Measurements from ENCODE around the gene ADM2. TPM values are rescaled to one million over a fixed set of nuclear protein-coding genes. Genes with fewer than 3 reads are reported as not detected.

Gene ADM2
- total and polyA plus RNA-seq, 4 donors: 0.74 to 5.7 (median 2.7) TPM

DNA sequence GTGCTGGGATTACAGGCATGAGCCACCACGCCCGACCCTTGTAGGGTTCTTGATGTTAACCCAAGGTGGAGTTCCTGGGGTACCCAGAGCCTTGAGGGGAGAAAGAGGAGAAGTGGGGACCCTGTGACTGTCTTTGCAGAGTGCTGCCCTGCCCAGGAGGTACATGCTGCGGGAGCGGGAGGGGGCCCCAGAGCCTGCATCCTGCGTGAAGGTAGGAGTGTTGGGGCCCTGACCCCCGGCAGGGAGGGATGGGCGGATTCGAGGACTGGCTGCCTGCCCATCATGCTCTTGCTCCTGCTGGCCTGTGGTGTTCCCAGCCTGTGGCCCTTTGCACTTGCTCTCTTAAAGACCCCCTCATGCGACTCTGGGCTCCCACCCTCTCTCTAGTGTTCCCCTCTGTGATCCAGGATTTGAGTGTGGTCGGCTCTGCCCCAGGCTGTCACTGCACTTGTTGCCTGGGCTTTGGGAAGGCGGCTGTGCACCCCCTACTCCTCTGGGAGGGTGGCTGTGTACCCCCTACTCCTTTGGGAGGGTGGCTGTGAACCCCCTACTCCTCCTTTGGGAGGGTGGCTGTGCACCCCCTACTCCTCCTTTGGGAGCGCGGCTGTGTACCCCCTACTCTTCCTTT, 39.6 kb downstream of the ADM2 start:
- WGBS, 2 donors: 96 to 97% methylated on average over 13 of the region's 13 CpGs
- DNase-seq (no peak), ATAC-seq (ENCODE audit: insufficient read depth, low FRiP score) (no peak)
- Histone ChIP-seq H3K27ac (ENCODE audit: low read depth in 1 of 2, low read length in 1 of 2) (no peak overlapping the region), H3K9me3 (ENCODE audit: control insufficient read depth in 4 of 4, insufficient read depth in 3 of 4, low read length in 3 of 4) (no peaks in the 10 kb centered on the region), H3K4me1 (ENCODE audit: control insufficient read depth in 5 of 5, insufficient read depth in 5 of 5, low read length in 5 of 5) (peaks cover 0 to 11% (median 4%) of the 10 kb centered on the region in 5 donors), H3K4me3 (no peak overlapping the region), H3K36me3 (ENCODE audit: control insufficient read depth in 4 of 4, insufficient read depth in 4 of 4, low read length in 4 of 4) (peaks cover 0 to 60% (median 27%) of the 10 kb centered on the region in 4 donors), H3K27me3 (ENCODE audit: control insufficient read depth in 3 of 3, insufficient read depth in 3 of 3, low read length in 2 of 3) (no peaks in the 10 kb centered on the region), H3K9ac (ENCODE audit: insufficient read depth in 1 of 2, low read length in 2 of 2) (no peak overlapping the region)
- TF ChIP-seq, protein P1, sequence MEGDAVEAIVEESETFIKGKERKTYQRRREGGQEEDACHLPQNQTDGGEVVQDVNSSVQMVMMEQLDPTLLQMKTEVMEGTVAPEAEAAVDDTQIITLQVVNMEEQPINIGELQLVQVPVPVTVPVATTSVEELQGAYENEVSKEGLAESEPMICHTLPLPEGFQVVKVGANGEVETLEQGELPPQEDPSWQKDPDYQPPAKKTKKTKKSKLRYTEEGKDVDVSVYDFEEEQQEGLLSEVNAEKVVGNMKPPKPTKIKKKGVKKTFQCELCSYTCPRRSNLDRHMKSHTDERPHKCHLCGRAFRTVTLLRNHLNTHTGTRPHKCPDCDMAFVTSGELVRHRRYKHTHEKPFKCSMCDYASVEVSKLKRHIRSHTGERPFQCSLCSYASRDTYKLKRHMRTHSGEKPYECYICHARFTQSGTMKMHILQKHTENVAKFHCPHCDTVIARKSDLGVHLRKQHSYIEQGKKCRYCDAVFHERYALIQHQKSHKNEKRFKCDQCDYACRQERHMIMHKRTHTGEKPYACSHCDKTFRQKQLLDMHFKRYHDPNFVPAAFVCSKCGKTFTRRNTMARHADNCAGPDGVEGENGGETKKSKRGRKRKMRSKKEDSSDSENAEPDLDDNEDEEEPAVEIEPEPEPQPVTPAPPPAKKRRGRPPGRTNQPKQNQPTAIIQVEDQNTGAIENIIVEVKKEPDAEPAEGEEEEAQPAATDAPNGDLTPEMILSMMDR (IDR thresholded peaks at IDR 0.05; ENCODE audit: control extremely low read depth, extremely low read depth): no peak

DNA sequence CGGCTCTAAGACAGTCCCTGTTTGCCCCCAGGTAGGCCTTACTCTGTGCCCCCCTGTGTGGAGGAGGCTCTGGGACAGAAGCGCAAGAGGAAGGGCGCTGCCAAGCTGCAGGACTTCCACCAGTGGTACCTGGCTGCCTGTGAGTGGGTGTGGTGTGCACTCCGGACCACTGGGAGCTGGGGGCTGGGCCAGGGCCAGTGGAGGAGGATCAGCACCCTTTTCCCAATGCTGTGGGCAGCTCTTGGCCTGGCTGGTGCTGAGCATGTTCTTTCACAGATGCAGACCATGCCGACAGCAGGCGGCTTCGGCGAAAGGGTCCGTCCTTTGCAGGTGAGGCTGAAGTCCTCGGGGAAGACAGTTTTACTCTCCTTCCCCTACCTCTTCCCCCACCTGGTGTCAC, 40.4 kb downstream of the ADM2 start:
- H3K4me3 ChIP-seq: no peak overlapping the region
- TF ChIP-seq, protein P1 (IDR thresholded peaks at IDR 0.05; ENCODE audit: control extremely low read depth, extremely low read depth): no peak
- no peaks in the 10 kb centered on the region for H3K9me3 ChIP-seq (ENCODE audit: control insufficient read depth in 4 of 4, insufficient read depth in 3 of 4, low read length in 3 of 4)
- WGBS, 2 donors: 95 to 96% methylated on average over 10 of the region's 10 CpGs
- H3K27ac ChIP-seq (ENCODE audit: low read depth in 1 of 2, low read length in 1 of 2): no peak overlapping the region
- no peaks in the 10 kb centered on the region for H3K27me3 ChIP-seq (ENCODE audit: control insufficient read depth in 3 of 3, insufficient read depth in 3 of 3, low read length in 2 of 3)
- H3K9ac ChIP-seq (ENCODE audit: insufficient read depth in 1 of 2, low read length in 2 of 2): no peak overlapping the region
- H3K36me3 ChIP-seq (ENCODE audit: control insufficient read depth in 4 of 4, insufficient read depth in 4 of 4, low read length in 4 of 4): peaks cover 0 to 55% (median 25%) of the 10 kb centered on the region in 4 donors
- peaks cover 0 to 14% (median 5%) of the 10 kb centered on the region in 5 donors for H3K4me1 ChIP-seq (ENCODE audit: control insufficient read depth in 5 of 5, insufficient read depth in 5 of 5, low read length in 5 of 5)
- DNase-seq: no peak
- no peak for ATAC-seq (ENCODE audit: insufficient read depth, low FRiP score)

DNA sequence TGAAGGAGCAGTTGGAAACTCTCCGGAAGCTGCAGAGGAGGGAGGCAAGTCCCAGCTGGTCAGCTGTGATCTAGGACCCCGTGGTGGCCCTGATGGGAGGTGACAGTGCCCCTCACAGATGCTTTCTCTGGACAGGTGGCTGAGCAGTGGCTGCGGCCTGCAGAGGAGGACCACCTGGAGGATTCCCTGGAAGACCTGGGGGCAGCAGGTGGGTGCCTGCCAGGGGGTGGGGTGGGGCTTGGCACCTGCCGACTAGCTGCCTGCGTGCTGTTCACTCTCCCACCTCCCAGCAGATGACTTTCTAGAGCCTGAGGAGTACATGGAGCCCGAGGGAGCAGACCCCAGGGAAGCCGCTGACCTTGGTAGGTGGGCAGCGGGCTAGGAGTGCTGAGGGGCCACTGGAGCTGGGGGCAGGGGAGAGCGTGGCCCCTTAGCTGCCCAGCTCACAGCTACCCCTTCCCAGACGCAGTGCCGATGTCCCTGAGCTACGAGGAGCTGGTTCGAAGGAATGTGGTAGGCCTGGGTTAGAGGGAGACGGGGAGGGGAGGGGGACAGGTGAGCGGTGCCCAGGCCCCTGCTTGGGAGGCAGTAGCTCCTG, 41.0 kb downstream of the ADM2 start:
- DNase-seq: peak in 1 of 3 donors; percentile 2
- no peak overlapping the region for H3K9ac ChIP-seq (ENCODE audit: insufficient read depth in 1 of 2, low read length in 2 of 2)

More for the DNA sequence above, 41.0 kb downstream of the ADM2 start:
- Histone ChIP-seq H3K27me3 (ENCODE audit: control insufficient read depth in 3 of 3, insufficient read depth in 3 of 3, low read length in 2 of 3) (no peaks in the 10 kb centered on the region), H3K9me3 (ENCODE audit: control insufficient read depth in 4 of 4, insufficient read depth in 3 of 4, low read length in 3 of 4) (no peaks in the 10 kb centered on the region), H3K36me3 (ENCODE audit: control insufficient read depth in 4 of 4, insufficient read depth in 4 of 4, low read length in 4 of 4) (peaks cover 0 to 50% (median 25%) of the 10 kb centered on the region in 4 donors), H3K4me1 (ENCODE audit: control insufficient read depth in 5 of 5, insufficient read depth in 5 of 5, low read length in 5 of 5) (peaks cover 0 to 16% (median 8%) of the 10 kb centered on the region in 5 donors), H3K4me3 (no peak overlapping the region), H3K27ac (ENCODE audit: low read depth in 1 of 2, low read length in 1 of 2) (no peak overlapping the region)
- WGBS, 2 donors: 95 to 96% methylated on average over 14 to 15 of the region's 15 CpGs
- TF ChIP-seq, protein P1 (IDR thresholded peaks at IDR 0.05; ENCODE audit: control extremely low read depth, extremely low read depth): no peak
- ATAC-seq (ENCODE audit: insufficient read depth, low FRiP score): no peak
